Keratinocyte (primary cell): ENCODE measurements around the gene MAD1L1. TPM values are rescaled to one million over a fixed set of nuclear protein-coding genes. Genes with fewer than 3 reads are reported as not detected.

Source experiments
- DNase-seq: peaks from one replicate; pipeline ENCODE4 v3.0.0-alpha.2; 2011; ENCODE audit warnings: low read depth, missing footprints, low spot score
- FAIRE-seq: peaks from 2 replicates; lab custom pipeline; 2011; peaks lifted over from hg19 to GRCh38; lab: Jason Lieb, UNC
- H2AFZ ChIP-seq: 2 replicates; pipeline ENCODE4 v1.6.0; 2012; ENCODE audit warnings: low read length, control low read depth, inconsistent platforms; ENCODE audit not compliant: control insufficient read depth
- H3K27ac ChIP-seq: 2 replicates; pipeline ENCODE4 v1.5.1; 2011; ENCODE audit warnings: low read length; ENCODE audit not compliant: control insufficient read depth, insufficient read depth
- H3K27me3 ChIP-seq: 3 replicates; pipeline ENCODE4 v1.6.0; 2011; ENCODE audit warnings: low read length; ENCODE audit not compliant: control insufficient read depth, insufficient read depth; ENCODE audit errors: extremely low read depth
- H3K36me3 ChIP-seq, 2 experiments: 2 replicates in 1 of 2; 3 replicates in 1 of 2; pipeline ENCODE4 v1.5.1; 2011; ENCODE audit warnings: low read length in 2 of 2, mild to moderate bottlenecking in 1 of 2; ENCODE audit not compliant: control insufficient read depth in 2 of 2, insufficient read depth in 2 of 2; ENCODE audit errors: extremely low read depth in 1 of 2
- H3K4me1 ChIP-seq: 3 replicates; pipeline ENCODE4 v1.5.1; 2011; ENCODE audit warnings: low read length; ENCODE audit not compliant: control insufficient read depth, insufficient read depth; ENCODE audit errors: extremely low read depth
- H3K4me2 ChIP-seq: 3 replicates; pipeline ENCODE4 v1.6.0; 2011; ENCODE audit warnings: low read depth, low read length; ENCODE audit not compliant: control insufficient read depth, insufficient read depth; ENCODE audit errors: extremely low read depth
- H3K4me3 ChIP-seq, 3 experiments: fragments of 200-600 bp in 1 of 3; sonication (generic) in 1 of 3; 2 replicates in 2 of 3; 3 replicates in 1 of 3; pipeline ENCODE4 v1.5.1; 2011 to 2016; ENCODE audit warnings: low read length in 3 of 3, mild to moderate bottlenecking in 3 of 3, control low read depth in 2 of 3, inconsistent platforms in 1 of 3, low read depth in 1 of 3, mixed read lengths in 1 of 3, mixed run types in 1 of 3, moderate library complexity in 1 of 3; ENCODE audit not compliant: control insufficient read depth in 2 of 3, insufficient read depth in 2 of 3; ENCODE audit errors: extremely low read depth in 1 of 3
- H3K79me2 ChIP-seq: 2 replicates; pipeline ENCODE4 v1.6.0; 2012; ENCODE audit warnings: low read length; ENCODE audit not compliant: control insufficient read depth, insufficient read depth
- H3K9ac ChIP-seq: 3 replicates; pipeline ENCODE4 v1.6.0; 2011; ENCODE audit warnings: low read length; ENCODE audit not compliant: control insufficient read depth, insufficient read depth; ENCODE audit errors: extremely low read depth
- H3K9me1 ChIP-seq: 3 replicates; pipeline ENCODE4 v1.6.0; 2011; ENCODE audit warnings: low read length; ENCODE audit not compliant: control insufficient read depth, insufficient read depth; ENCODE audit errors: extremely low read depth
- H3K9me3 ChIP-seq: 2 replicates; pipeline ENCODE4 v1.5.1; 2012; ENCODE audit warnings: low read depth, low read length; ENCODE audit not compliant: control insufficient read depth
- H4K20me1 ChIP-seq: 3 replicates; pipeline ENCODE4 v1.6.0; 2011; ENCODE audit warnings: low read length; ENCODE audit not compliant: control insufficient read depth, insufficient read depth; ENCODE audit errors: extremely low read depth
- CTCF ChIP-seq, 3 experiments: IDR thresholded peaks in 1 of 3; conservative IDR thresholded peaks in 1 of 3; optimal IDR thresholded peaks in 1 of 3; 2 replicates in 2 of 3; 3 replicates in 1 of 3; pipeline versions ENCODE3 to v1.5.1; 2011; ENCODE audit warnings: low read length in 3 of 3, mild to moderate bottlenecking in 3 of 3, moderate library complexity in 2 of 3, control low read depth in 1 of 3, inconsistent platforms in 1 of 3; ENCODE audit not compliant: insufficient read depth in 2 of 3; ENCODE audit errors: extremely low read depth in 1 of 3
- EZH2 ChIP-seq: IDR thresholded peaks from one replicate; pipeline ENCODE4 v1.6.1; 2012; ENCODE audit warnings: inconsistent platforms, mild to moderate bottlenecking, low read length, moderate library complexity
- dilution Hi-C: fragments of 300-500 bp; cut with MboI; formaldehyde crosslinking; loops from one replicate; pipeline ENCODE4 v1.7.0; 2020; ENCODE audit warnings: low sequenced_read_pairs; ENCODE audit not compliant: extremely low pct_ligation_motif_present
- polyA plus RNA-seq, 5 experiments: library from polyadenylated mRNA; depleted of rRNA in 3 of 5; stranded (reverse) in 3 of 5; stranded (forward) in 1 of 5; unstranded in 1 of 5; fragments of >200 nt; gene quantifications; 1 replicate in 1 of 5; 2 replicates in 3 of 5; 3 replicates in 1 of 5; pipeline versions ENCODE4 v1.2.1 to v1.2.3, GENCODE V29; 2011 to 2012; ENCODE audit warnings: missing spikeins in 2 of 5, low read depth in 1 of 5, low replicate concordance in 1 of 5

The MAD1L1 gene
- polyA plus RNA-seq, 1 donor (not counting 4 experiments of a cell fraction or from before 2014, with no cell fraction given) = 18.0 TPM

- H3K27ac ChIP-seq = no peak overlapping the region
- DNase-seq (no peak), FAIRE-seq (no peak)
- peaks cover 0 to 8% of the 10 kb centered on the region in 2 experiments for H3K36me3 ChIP-seq
- peaks cover 3% of the 10 kb centered on the region for H4K20me1 ChIP-seq
- H3K9me1 ChIP-seq = no peaks in the 10 kb centered on the region
- H3K9ac ChIP-seq = no peak overlapping the region
- no peak overlapping the region for H2AFZ ChIP-seq
- H3K4me3 ChIP-seq = no peak overlapping the region
- peaks cover 10% of the 10 kb centered on the region for H3K9me3 ChIP-seq
- dilution Hi-C loops = no loop called here
- no peak overlapping the region for H3K4me2 ChIP-seq
- H3K27me3 ChIP-seq = no peaks in the 10 kb centered on the region
- no peaks in the 10 kb centered on the region for H3K79me2 ChIP-seq
- H3K4me1 ChIP-seq = peaks cover 18% of the 10 kb centered on the region
- TF ChIP-seq EZH2 (no peak), CTCF (optimal IDR thresholded peaks at IDR 0.05 in 1 of 3, IDR thresholded peaks at IDR 0.05 in 1 of 3, conservative IDR thresholded peaks at IDR 0.05 in 1 of 3; ENCODE audit: extremely low read depth in 1 of 3, insufficient read depth in 2 of 3, low read length in 3 of 3) (no peak)
Observed at GRCh38 chr7:1889556-1890181, 343.1 kb downstream of the MAD1L1 start.

GRCh38 chr7:1889091-1889490 is 343.7 kb downstream of the MAD1L1 start:
- Histone ChIP-seq H3K27me3 (no peaks in the 10 kb centered on the region), H3K9ac (no peak overlapping the region), H3K4me1 (peaks cover 18% of the 10 kb centered on the region), H3K36me3 (peaks cover 0 to 8% of the 10 kb centered on the region in 2 experiments), H2AFZ (no peak overlapping the region), H3K9me3 (peaks cover 10% of the 10 kb centered on the region), H3K4me2 (no peak overlapping the region), H3K9me1 (no peaks in the 10 kb centered on the region), H3K27ac (no peak overlapping the region), H3K4me3 (no peak overlapping the region), H4K20me1 (peaks cover 3% of the 10 kb centered on the region), H3K79me2 (no peaks in the 10 kb centered on the region)
- dilution Hi-C loops = no loop called here
- TF ChIP-seq CTCF (optimal IDR thresholded peaks at IDR 0.05 in 1 of 3, IDR thresholded peaks at IDR 0.05 in 1 of 3, conservative IDR thresholded peaks at IDR 0.05 in 1 of 3; ENCODE audit: extremely low read depth in 1 of 3, insufficient read depth in 2 of 3, low read length in 3 of 3) (no peak), EZH2 (no peak)
- DNase-seq (no peak), FAIRE-seq (no peak)
